GM19463 (cell line): ENCODE data around the gene SEZ6.

Experiments used
- ATAC-seq: cut with Tn5 transposase; IDR thresholded peaks from one replicate; pipeline ENCODE4 v1.9.1; 2021; ENCODE audit warnings: mild to moderate bottlenecking, moderate library complexity; ENCODE audit not compliant: unreplicated experiment

Gene SEZ6

GRCh38 chr17:29007456-29007855, 1.6 kb upstream of the SEZ6 start:
- ATAC-seq, result no peak

DNA sequence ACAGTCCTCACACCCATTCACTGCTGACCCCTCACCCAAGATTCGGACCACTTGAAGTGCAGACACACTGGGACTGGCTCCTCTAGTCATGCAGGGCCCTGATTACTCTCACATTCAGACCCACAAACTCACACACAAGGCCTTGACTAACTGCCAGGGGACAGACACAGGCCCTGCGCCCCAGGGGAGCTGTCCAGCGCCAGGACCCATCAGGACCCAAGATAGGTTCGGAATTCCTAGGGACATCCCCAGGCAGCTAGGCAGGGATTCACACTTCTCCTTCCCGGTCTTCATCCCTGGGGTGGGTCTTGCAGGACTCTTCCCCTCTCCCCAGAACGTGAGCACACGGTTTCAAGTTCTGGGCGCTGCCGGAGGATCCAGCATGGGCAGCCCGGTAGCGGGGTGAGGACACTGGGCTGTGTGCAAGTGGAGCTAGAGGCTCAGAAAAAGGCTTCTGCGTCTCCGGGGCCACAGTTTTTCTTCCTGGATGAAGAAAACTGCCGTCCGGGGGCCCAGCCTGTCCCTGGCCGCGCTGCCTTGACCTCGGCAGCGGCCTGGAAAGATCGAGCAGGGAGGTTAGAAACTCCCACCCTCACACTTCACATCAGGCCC, 1.6 kb downstream of the SEZ6 start:
- ATAC-seq, result no peak

DNA sequence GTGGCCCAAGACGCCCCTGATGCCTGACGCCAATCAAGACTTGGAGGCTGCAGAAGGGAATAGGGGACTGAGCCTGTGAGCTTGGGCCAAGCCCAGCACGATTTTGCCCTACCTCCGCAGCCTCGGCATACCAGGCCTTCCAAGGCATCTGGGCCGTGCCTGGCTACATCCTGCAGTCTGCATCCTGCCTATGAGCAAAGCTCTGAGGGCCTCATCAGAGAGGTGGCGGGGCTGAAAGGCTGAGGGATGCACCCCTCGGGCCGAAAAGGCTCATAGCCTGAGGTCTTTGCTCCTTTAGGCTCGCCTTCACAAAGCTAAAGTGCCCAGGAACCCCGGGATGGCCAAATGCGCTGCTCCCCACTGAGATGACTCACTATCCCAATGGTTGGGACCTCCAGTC, 2.5 kb downstream of the SEZ6 start:
- no peak for ATAC-seq

DNA sequence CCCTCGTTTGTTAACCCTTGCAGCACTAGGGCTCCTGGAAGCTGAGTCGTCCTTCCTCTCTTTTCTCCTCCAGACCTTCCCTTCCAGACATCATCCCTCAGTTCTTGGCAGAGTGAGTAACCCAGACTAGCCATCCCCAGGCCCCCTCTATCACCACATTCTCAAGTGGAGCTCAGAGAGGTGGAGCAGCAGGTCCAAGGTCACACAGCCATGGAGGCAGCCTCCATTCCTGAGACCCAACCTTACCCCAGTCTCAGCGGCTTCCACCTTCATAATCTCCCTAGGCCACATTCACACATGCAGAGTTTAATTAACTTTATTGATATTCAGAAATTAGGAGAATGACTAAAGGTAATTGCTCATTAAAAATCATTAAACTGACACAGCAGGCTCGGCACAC, 3.0 kb downstream of the SEZ6 start:
- no peak for ATAC-seq

- no peak for ATAC-seq
These were observed 4.9 kb downstream of the SEZ6 start for GRCh38 chr17:29000973-29001372.

DNA sequence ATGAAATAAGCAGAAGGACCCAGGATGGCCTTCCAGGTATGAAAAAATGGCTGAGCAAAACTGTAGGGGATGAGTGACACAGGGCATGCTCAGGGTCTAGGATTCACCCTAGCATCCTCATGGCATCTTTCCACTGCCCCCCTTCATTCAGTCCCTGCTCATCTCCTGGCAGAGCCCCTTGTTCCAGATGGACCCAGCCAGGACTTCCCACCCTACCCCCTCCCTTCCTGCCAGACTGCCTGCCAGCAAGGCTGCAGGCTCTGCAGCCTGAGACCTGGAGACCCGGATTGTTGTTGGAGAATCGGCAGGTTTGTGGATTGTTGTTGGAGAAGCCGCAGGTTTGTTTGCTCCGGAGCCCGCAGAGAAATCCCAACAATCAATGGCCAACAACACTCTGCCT, 6.6 kb downstream of the SEZ6 start:
- no peak for ATAC-seq

DNA sequence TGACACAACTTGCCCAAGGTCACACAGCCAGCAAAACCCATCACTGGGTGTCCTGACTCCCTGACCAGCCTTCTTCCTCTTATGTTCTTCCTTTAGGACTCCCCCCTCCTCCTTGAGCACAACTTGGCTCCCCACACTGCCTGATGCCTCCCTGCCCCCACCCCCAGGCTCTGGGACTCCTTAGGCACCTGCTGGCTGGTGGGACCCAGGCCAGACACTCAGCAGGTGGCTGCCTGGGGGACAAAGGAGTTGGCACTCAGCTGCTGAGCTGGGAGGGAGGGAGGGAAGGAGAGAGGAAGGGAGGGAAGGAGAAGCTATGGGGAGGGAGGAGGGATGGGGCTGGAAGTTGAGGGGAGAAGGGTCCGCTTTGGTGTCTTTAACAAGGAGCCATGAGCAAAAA, 8.0 kb downstream of the SEZ6 start:
- ATAC-seq, result no peak

GRCh38 chr17:28996554-28997096, 9.2 kb downstream of the SEZ6 start:
- ATAC-seq, result no peak

DNA sequence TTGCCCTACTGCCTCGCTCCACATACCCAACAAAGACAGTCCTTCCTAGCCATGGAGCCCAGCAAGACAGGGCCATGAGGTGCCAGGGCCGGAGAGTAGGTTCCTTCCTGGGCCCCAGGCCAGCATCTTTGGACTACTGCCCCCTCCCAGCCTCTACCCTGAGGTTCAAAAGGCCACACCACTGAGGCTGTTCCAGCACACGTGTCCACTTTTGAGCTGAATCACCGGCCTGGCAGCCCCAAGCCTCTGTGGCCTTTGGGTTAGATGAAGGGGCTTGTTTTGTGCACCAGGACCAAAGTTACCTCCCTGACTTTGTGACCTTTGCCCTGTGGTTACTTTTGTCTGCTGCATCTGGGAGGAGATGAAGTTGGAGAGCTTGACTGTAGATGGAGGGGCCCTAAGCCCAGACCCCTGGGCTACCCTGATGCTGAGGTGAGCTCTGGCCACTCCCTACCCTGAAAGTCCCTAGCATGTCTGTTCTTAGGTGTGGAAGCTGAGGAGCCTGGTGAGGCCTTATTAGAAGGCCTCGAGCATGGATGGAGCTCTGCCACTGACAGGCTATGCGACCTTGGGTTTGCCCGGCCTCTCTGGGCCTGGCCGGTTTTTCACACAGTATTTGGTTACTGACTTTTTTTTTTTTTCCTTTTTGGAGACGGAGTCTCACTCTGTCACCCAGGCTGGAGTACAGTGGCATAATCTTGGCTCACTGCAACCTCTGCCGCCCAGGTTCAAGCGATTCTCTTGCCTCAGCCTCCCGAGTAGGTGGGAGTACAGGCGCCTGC, 12.0 kb downstream of the SEZ6 start:
- no peak for ATAC-seq

DNA sequence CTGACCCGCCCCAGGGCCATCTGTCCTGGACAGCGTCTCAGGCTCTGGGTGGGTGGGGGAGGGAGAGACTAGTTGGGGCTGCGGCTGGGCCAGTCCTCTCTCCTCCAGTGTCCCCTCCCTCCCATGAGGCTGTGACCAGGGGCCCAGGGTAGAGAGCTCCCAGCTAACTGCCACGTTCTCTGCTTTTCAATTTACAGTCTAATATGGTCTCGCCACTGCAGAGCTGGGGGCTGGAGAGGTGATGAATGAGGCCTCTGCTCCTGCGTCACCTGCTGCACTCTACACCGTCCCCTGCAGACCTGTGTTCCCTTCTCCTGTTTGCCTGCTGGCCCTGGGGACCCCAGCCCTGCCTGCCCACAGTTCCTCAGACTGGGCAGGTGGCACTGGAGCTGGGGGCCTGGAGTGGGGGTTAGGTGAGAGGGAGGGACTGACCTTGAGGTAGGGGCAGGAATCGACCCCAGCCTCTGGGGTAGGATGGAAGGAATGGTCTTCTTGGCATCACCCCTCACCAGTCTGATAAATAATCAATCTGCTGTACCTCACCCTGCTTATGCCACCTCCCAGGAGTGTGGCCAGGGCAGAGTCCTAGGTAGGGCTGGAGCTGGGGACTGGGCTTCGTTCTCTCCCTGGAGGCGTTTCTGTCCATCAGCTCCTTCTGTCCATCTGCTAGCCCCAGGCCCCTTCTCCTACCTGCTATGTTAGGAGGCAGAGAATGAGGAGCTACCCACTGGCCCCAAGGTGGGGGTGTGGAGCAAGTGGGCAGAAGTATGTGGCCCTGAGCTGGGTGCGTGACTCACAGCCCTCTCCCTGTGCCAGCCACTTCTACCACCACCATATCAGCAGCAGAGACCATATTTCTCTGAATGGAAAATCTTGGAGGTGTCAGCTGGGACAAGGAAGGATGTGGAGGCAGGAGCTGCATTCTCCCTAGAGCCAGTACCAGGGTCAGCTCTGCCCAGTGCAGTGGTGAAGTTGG, 12.9 kb downstream of the SEZ6 start:
- no peak for ATAC-seq

DNA sequence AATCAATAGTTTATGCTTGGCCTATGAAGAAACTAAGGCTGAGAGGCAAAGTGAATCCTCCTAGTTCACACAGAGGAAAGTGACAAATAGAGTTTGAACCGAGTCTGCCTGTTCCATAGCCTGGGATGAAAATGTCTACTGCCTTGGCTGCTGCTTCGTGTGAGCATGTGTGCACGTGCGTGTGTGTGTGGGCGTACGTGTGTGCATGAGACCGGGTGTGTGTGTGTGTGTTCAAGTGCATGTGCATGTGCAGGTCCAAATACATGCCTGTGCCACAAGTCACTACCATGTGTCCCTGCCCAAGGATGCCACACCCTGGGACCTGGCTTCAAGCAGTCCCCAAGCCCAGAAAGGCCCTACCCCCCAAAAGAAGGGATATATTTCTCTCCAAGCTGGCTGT, 13.6 kb downstream of the SEZ6 start:
- ATAC-seq, result no peak

DNA sequence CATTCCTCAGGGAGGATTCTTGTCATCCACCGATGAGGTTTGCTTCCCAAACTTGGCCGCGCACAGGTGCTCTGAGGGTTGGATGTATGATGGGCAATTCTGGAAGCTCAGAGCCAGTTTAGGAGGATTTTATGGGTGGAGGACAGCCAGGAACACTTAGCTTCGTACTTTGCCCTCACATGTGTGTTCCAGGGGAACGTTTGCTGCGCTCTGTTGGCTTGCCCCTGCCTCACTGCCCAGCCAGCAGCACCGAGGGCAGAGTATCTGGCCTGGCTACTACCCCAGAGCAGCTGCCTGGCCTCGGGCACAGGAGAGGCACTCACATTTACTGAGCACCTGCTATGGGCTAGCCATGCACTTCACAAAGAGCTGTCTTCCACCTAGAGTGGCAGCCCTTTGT, 14.1 kb downstream of the SEZ6 start:
- ATAC-seq, result no peak

GRCh38 chr17:28989028-28989427, 16.8 kb downstream of the SEZ6 start:
- no peak for ATAC-seq

GRCh38 chr17:28988475-28988874, 17.4 kb downstream of the SEZ6 start:
- no peak for ATAC-seq

GRCh38 chr17:28986714-28987655, 18.8 kb downstream of the SEZ6 start:
- ATAC-seq, result no peak

DNA sequence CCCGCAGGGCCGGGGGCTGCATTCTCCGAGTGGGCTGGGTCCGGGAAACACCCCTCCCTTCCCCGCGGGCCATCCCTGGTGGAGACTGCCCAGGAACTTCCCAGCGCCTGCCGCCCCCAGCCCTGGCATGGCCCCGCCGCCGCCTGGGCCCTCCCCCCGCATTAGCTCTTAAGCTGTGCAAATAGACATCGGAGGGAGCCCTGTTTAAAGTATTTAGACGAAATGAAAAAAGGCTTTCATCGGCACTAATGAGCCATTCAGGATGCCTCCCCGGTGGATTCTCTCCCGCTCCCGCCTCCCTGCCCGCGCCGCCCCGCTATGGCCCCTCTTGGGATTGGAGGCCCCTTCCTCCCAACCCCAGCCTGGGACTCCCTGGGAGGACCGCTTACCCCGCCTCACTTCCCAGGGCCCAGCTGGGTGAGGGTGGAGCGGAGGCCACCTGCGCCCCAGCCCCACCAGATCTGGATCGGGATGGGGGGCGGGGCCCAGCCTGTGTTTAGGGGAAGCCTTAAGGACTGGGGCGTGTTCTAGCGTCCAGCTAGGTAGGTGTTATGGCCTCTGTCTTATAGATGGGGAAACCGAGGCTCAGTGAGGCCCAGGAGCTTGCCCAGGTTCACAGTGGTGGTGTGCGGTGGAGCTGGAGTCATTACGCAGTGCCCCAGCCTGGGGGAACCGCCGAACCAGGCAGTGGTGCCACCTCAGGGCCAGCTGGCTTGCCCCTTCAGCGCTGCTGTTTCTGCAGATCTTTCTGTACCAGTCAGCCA, 19.7 kb downstream of the SEZ6 start:
- no peak for ATAC-seq

GRCh38 chr17:28983286-28984230, 22.3 kb downstream of the SEZ6 start:
- ATAC-seq, result no peak

DNA sequence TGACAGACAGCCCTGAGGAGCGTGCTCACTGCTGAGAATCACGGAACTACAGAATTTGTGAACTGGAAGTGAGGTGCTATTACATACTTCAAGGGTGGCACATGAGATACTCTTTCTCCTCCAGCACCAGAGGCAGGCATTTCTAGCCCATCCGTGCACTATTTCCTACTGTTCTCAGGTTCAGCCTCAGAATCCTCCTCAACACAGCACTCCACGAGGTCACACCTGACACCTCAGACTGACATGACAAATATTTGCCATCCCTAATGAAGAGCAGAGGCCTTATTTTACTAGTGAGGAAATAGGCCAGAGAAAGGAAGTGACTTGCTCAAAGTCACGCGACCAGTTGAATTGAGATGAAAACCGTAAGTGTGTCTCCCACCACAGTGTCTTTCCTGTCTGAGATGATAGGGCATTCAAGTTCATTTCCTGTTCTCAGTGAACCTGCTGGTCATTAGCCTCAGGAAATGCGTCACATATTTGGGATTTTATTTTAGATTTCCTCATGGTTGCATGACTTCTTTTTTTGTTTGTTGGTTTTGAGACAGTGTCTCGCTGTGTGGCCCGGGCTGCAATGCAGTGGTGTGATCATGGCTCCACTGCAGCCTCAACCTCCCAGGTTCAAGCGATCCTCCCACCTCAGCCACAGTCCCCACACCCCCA, 23.6 kb downstream of the SEZ6 start:
- ATAC-seq, result no peak
